ENCODE measurements around the gene ZP2. TPM values are rescaled to one million over a fixed set of nuclear protein-coding genes. Genes with fewer than 3 reads are reported as not detected.

ZP2 gene
- total RNA-seq, 1 experiment from 2014 or later = not detected

DNA sequence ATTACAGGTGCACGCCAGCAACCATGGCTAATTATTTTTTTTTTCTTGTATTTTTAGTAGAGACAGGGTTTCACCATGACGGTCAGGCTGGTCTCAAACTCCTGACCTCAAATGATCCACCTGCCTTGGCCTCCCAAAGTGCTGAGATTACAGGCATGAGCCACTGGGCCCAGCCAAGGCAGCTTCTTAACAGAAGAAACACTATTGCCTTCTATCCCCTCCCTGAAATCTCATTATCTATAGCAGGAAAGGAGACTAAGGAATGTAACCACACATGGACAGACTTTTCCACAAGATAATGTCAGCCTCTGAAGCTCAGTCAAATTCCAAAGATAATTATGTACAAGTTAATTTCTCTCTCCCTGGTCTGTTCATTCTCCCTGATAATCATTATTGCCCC is 5.7 kb upstream of the ZP2 start:
- Histone ChIP-seq H3K36me3 (ENCODE audit: low read depth, low read length) (no peaks in the 10 kb centered on the region), H3K9me3 (ENCODE audit: low read length) (no peaks in the 10 kb centered on the region), H3K27me3 (ENCODE audit: low read length) (peaks cover 7% of the 10 kb centered on the region), H3K4me1 (ENCODE audit: insufficient read depth, low read length) (no peaks in the 10 kb centered on the region), H3K27ac (ENCODE audit: low read length) (no peak overlapping the region), H3F3A (ENCODE audit: low read length, unreplicated experiment) (no peaks in the 10 kb centered on the region), H3K4me3 (ENCODE audit: low read length) (no peak overlapping the region), H3K79me2 (ENCODE audit: low read length) (no peaks in the 10 kb centered on the region), H3K9me2 (replicated peaks; ENCODE audit: low read length) (no peaks in the 10 kb centered on the region), H3K4me2 (ENCODE audit: low read length) (no peak overlapping the region), H2AFZ (ENCODE audit: low read length) (no peak overlapping the region), H4K20me1 (ENCODE audit: low read length) (no peaks in the 10 kb centered on the region), H3K9ac (ENCODE audit: low read length) (no peak overlapping the region)
- ATAC-seq = no peak
- ChIA-PET POLR2A (ENCODE audit: unreplicated experiment) (no interaction called here), CTCF (no interaction called here)
- no TSS peak for BruUV-seq (replicated peaks)
- no peak for DNase-seq
- intact Hi-C loops (cut with micrococcal nuclease) = no loop called here
- TF ChIP-seq, protein P1, sequence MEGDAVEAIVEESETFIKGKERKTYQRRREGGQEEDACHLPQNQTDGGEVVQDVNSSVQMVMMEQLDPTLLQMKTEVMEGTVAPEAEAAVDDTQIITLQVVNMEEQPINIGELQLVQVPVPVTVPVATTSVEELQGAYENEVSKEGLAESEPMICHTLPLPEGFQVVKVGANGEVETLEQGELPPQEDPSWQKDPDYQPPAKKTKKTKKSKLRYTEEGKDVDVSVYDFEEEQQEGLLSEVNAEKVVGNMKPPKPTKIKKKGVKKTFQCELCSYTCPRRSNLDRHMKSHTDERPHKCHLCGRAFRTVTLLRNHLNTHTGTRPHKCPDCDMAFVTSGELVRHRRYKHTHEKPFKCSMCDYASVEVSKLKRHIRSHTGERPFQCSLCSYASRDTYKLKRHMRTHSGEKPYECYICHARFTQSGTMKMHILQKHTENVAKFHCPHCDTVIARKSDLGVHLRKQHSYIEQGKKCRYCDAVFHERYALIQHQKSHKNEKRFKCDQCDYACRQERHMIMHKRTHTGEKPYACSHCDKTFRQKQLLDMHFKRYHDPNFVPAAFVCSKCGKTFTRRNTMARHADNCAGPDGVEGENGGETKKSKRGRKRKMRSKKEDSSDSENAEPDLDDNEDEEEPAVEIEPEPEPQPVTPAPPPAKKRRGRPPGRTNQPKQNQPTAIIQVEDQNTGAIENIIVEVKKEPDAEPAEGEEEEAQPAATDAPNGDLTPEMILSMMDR (conservative IDR thresholded peaks at IDR 0.05; ENCODE audit: low read depth, low read length) = no peak
- TF ChIP-seq EZH2phosphoT487 (IDR thresholded peaks at IDR 0.05; ENCODE audit: borderline replicate concordance, low read length) = no peak
- TF ChIP-seq EZH2 (IDR thresholded peaks at IDR 0.05; ENCODE audit: low read length, unreplicated experiment) = no peak

DNA sequence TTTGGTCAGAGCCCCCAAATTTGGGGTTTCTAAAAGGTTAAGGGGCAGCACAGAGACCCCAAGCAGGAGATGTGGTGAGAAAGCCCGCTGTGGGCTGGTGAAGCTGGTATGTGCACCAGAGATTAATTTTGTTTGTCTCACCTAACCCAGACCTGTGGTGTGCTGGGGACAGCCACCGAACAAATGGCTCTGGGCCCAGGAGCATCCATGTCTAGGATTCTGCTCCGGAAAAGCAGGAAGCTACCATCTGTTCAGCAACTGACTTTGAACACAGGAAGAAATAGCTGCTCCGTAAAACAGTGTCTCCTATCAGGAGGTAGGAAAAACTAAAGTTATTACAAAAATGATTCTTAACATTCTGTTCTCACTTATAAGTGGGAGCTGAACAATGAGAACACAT is 2.7 kb upstream of the ZP2 start:
- Histone ChIP-seq H3K9me2 (replicated peaks; ENCODE audit: low read length) (no peaks in the 10 kb centered on the region), H3K36me3 (ENCODE audit: low read depth, low read length) (no peaks in the 10 kb centered on the region), H3K4me1 (ENCODE audit: insufficient read depth, low read length) (no peaks in the 10 kb centered on the region), H3K9me3 (ENCODE audit: low read length) (no peaks in the 10 kb centered on the region), H3K27me3 (ENCODE audit: low read length) (peaks cover 3% of the 10 kb centered on the region), H3K9ac (ENCODE audit: low read length) (no peak overlapping the region), H4K20me1 (ENCODE audit: low read length) (no peaks in the 10 kb centered on the region), H3K4me3 (ENCODE audit: low read length) (no peak overlapping the region), H2AFZ (ENCODE audit: low read length) (no peak overlapping the region), H3K4me2 (ENCODE audit: low read length) (no peak overlapping the region), H3K79me2 (ENCODE audit: low read length) (no peaks in the 10 kb centered on the region), H3K27ac (ENCODE audit: low read length) (no peak overlapping the region), H3F3A (ENCODE audit: low read length, unreplicated experiment) (no peaks in the 10 kb centered on the region)
- ChIA-PET CTCF (no interaction called here), POLR2A (ENCODE audit: unreplicated experiment) (no interaction called here)
- intact Hi-C loops (cut with micrococcal nuclease) = no loop called here
- TF ChIP-seq EZH2phosphoT487 (IDR thresholded peaks at IDR 0.05; ENCODE audit: borderline replicate concordance, low read length) = no peak
- no peak for TF ChIP-seq EZH2 (IDR thresholded peaks at IDR 0.05; ENCODE audit: low read length, unreplicated experiment)
- TF ChIP-seq, protein P1 (conservative IDR thresholded peaks at IDR 0.05; ENCODE audit: low read depth, low read length) = no peak
- DNase-seq (no peak), ATAC-seq (no peak)
- no TSS peak for BruUV-seq (replicated peaks)

DNA sequence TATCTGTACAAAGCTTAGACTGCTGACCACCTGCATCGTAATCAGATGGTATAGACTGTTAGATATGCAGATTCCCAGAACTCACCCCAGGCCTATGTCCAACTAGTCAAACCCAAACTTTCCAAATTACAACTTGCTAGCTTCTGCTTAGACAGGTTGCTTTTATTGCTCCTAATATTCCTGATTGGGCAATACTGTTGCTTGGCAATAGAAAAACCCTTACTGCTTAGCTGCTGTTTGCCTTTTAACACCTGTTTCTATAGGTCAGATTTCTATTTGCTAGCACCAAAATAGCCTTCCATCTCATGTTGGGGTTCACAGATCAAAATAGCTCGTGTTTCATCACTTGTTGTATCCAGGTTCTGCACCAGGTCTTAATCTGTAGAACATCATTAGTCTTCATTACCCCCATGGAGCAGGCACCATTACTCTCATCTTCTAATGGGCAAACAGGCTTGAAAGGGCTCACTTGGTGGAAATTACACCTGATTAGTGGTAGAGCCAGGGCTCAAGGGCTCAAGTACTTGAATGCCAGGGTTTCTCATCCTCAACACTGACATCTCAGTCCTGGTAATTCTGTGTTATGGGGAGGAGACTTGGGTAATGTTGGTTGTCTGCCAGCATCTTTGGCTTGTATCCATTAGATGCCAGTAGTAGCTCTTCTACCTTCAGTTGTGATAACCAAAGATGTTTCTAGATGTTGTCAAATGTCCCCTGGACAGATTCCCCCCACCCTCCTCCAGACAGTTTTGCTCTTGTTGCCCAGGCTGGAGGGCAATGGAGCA is 2.7 kb downstream of the ZP2 start:
- no peak for TF ChIP-seq EZH2phosphoT487 (IDR thresholded peaks at IDR 0.05; ENCODE audit: borderline replicate concordance, low read length)
- TF ChIP-seq, protein P1 (conservative IDR thresholded peaks at IDR 0.05; ENCODE audit: low read depth, low read length) = no peak
- TF ChIP-seq EZH2 (IDR thresholded peaks at IDR 0.05; ENCODE audit: low read length, unreplicated experiment) = no peak
- ATAC-seq = no peak
- no peak overlapping the region for H2AFZ ChIP-seq (ENCODE audit: low read length)
- intact Hi-C loops (cut with micrococcal nuclease) = no loop called here
- POLR2A ChIA-PET (ENCODE audit: unreplicated experiment) = no interaction called here
- H4K20me1 ChIP-seq (ENCODE audit: low read length) = no peaks in the 10 kb centered on the region
- CTCF ChIA-PET = no interaction called here
- H3K27me3 ChIP-seq (ENCODE audit: low read length) = peaks cover 8% of the 10 kb centered on the region
- no peaks in the 10 kb centered on the region for H3K9me3 ChIP-seq (ENCODE audit: low read length)
- H3K4me2 ChIP-seq (ENCODE audit: low read length) = no peak overlapping the region
- no peaks in the 10 kb centered on the region for H3F3A ChIP-seq (ENCODE audit: low read length, unreplicated experiment)
- H3K27ac ChIP-seq (ENCODE audit: low read length) = no peak overlapping the region
- no peaks in the 10 kb centered on the region for H3K4me1 ChIP-seq (ENCODE audit: insufficient read depth, low read length)
- H3K9ac ChIP-seq (ENCODE audit: low read length) = no peak overlapping the region
- no peak overlapping the region for H3K4me3 ChIP-seq (ENCODE audit: low read length)
- DNase-seq = no peak
- no peaks in the 10 kb centered on the region for H3K36me3 ChIP-seq (ENCODE audit: low read depth, low read length)
- H3K9me2 ChIP-seq (replicated peaks; ENCODE audit: low read length) = no peaks in the 10 kb centered on the region
- no peaks in the 10 kb centered on the region for H3K79me2 ChIP-seq (ENCODE audit: low read length)
- BruUV-seq (replicated peaks) = no TSS peak

Measured in PC-3 (cell line).